ENCODE measurements around the gene EFNB1. TPM values are rescaled to one million over a fixed set of nuclear protein-coding genes. Genes with fewer than 3 reads are reported as not detected.

EFNB1 gene
- total RNA-seq, 2 donors from 2014 or later = 23.7 to 42.4 TPM

DNA sequence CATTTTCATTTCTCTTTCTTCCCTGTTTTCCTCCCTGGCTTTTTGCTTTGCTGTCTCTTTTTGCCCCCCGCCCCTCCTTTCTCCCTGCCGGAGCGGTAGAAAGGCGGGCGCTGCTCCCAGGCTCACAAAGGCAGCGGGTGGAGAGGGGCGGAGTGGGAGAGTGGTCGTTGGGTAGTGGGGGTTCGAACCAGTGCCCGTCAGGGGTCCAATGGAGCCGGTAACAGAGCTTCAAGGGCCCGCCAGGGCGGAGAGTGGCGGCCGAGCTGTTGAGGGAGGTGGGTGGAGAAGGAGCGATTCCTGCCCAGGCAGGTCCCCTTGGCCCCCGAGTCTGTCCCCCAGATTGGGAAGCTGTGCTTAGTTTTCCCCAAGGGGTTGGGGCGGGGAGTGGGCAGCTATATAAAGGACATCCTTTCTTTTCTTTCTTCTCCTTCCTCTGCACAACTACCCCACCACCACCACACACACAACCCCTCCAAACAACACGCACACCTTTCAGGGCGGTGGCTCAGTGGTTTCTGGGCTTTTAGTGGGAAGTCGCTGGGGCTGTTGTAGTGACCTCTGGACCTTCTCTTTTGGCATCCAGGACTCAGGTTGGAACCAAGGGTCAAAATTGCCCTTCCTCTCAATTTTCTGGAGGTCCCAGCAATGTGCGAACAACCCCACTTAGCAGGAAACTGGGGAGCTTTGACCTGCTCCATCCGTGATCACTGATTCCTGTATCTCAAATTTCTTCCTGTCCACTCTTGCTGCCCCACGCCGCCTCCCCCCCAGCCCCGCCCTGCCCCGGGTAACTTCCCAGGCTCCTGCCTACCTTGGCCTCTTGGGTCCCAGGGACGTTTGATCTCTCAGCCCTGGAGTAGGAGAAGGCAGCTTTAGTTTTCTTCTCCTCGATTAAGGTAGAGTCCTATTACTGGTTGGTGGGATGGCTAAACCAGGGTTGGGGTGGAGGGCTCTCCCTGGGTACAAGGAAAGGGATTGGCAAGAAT is 1.9 kb downstream of the EFNB1 start:
- DNase-seq (ENCODE audit: low spot score) = peak; percentile 55
- peak overlapping the region; percentile 64 to 74 for H3K4me3 ChIP-seq
- H3K4me1 ChIP-seq = peaks cover 0 to 22% of the 10 kb centered on the region in 2 donors
- no peaks in the 10 kb centered on the region for H3K9me3 ChIP-seq
- peak overlapping the region; percentile 81 to 87 for H3K27ac ChIP-seq
- H3K36me3 ChIP-seq = no peaks in the 10 kb centered on the region
- TF ChIP-seq, protein P1, sequence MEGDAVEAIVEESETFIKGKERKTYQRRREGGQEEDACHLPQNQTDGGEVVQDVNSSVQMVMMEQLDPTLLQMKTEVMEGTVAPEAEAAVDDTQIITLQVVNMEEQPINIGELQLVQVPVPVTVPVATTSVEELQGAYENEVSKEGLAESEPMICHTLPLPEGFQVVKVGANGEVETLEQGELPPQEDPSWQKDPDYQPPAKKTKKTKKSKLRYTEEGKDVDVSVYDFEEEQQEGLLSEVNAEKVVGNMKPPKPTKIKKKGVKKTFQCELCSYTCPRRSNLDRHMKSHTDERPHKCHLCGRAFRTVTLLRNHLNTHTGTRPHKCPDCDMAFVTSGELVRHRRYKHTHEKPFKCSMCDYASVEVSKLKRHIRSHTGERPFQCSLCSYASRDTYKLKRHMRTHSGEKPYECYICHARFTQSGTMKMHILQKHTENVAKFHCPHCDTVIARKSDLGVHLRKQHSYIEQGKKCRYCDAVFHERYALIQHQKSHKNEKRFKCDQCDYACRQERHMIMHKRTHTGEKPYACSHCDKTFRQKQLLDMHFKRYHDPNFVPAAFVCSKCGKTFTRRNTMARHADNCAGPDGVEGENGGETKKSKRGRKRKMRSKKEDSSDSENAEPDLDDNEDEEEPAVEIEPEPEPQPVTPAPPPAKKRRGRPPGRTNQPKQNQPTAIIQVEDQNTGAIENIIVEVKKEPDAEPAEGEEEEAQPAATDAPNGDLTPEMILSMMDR (IDR thresholded peaks at IDR 0.05) = no peak
- H3K27me3 ChIP-seq = no peaks in the 10 kb centered on the region

DNA sequence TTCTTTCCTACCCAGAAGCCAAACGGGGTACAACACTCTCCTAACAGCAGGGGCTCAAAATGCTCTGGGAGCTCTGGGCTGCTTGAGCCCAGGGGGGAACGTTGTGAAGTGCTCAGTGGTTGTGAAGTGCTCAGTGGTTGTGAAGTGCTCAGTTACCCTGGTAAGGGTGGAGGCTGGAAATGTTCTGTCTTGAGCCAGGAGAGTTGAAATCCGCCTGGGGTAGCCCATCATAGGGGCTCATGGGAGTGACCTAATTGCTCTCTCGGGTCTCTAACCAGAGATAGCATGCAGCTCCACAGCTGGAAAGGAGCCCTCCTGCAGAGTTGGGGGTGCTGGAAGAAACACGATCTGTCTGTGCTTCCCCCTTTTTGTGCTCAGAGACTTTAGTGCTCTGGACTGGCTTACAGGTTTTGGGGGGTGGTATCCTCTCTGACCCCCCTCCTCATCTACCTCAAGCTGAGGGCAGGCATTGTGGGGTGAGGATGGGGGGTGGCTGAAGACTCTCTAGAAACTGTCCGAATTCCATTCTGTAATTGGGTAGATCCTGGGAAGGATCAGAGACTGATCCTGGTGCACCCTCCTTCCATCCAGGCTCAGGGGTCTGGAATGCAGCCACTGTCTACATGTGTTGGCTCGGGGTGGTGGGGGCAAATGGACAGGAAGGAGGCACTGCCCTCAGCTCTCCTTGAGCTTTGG is 2.7 kb downstream of the EFNB1 start:
- Histone ChIP-seq H3K27me3 (no peaks in the 10 kb centered on the region), H3K27ac (peak overlapping the region; percentile 81 to 87), H3K4me3 (peak overlapping the region; percentile 64 to 74), H3K36me3 (no peaks in the 10 kb centered on the region), H3K9me3 (no peaks in the 10 kb centered on the region), H3K4me1 (peaks cover 0 to 22% of the 10 kb centered on the region in 2 donors)
- DNase-seq (ENCODE audit: low spot score) = peak; percentile 51
- TF ChIP-seq, protein P1 (IDR thresholded peaks at IDR 0.05) = no peak

DNA sequence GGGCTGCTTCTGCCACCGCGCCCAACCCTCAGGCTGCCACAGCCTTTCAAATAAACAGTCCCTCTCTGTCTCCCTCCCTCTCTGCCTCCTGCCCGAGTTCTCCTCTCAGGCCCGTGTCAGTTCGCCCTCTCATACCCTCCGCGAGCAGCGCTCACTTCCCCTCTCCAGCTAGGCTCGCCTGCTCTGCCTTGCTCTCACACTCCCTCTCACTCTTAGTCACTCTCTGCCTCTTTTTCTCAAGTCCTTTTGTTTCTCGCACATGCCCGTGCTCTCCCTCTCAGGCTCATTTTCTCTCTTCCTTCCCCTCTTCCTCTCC is 3.2 kb downstream of the EFNB1 start:
- TF ChIP-seq, protein P1 (IDR thresholded peaks at IDR 0.05) = no peak
- Histone ChIP-seq H3K9me3 (no peaks in the 10 kb centered on the region), H3K4me1 (peaks cover 0 to 22% of the 10 kb centered on the region in 2 donors), H3K36me3 (no peaks in the 10 kb centered on the region), H3K4me3 (peak overlapping the region; percentile 64 to 74), H3K27ac (peak overlapping the region; percentile 81 to 87), H3K27me3 (no peaks in the 10 kb centered on the region)
- peak; percentile 69 for DNase-seq (ENCODE audit: low spot score)

GRCh38 chrX:68832516-68833447 is 4.0 kb downstream of the EFNB1 start:
- Histone ChIP-seq H3K4me1 (peaks cover 0 to 22% of the 10 kb centered on the region in 2 donors), H3K27me3 (no peaks in the 10 kb centered on the region), H3K4me3 (peak overlapping the region; percentile 64 to 74), H3K27ac (peak overlapping the region; percentile 81 to 87), H3K9me3 (no peaks in the 10 kb centered on the region), H3K36me3 (no peaks in the 10 kb centered on the region)
- DNase-seq (ENCODE audit: low spot score) = peak; percentile 46
- TF ChIP-seq, protein P1 (IDR thresholded peaks at IDR 0.05) = no peak

DNA sequence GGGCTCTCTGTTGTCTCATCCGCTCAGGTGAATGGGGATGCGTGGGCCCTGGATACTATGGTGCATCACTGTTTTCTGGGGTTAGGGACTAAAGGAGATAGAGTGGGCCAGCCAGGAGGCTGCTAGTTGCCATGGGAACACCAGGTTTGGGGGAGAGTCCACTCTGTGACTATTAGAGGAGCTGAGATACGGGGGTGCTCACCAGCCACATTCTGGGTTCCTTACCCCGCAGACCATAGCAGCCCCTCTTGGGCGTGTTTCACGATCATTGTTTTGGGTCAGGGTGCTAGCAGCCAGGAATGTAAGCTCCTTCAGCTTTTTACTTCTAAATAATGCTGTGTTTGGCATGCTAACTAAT is 4.6 kb downstream of the EFNB1 start:
- peaks cover under 1% of the 10 kb centered on the region for H3K36me3 ChIP-seq
- peak overlapping the region in 1 of 2 donors; percentile 87 for H3K27ac ChIP-seq
- peaks cover 0 to 22% of the 10 kb centered on the region in 2 donors for H3K4me1 ChIP-seq
- no peaks in the 10 kb centered on the region for H3K9me3 ChIP-seq
- H3K4me3 ChIP-seq = peak overlapping the region in 1 of 2 donors; percentile 74
- TF ChIP-seq, protein P1 (IDR thresholded peaks at IDR 0.05) = no peak
- DNase-seq (ENCODE audit: low spot score) = peak; percentile 42
- H3K27me3 ChIP-seq = no peaks in the 10 kb centered on the region
